HG02678 (cell line): ENCODE data around the gene NR2E3.

Experiments used
- ATAC-seq: cut with Tn5 transposase; IDR thresholded peaks from one replicate; pipeline ENCODE4 v1.9.1; 2021; ENCODE audit warnings: mild to moderate bottlenecking, moderate library complexity; ENCODE audit not compliant: unreplicated experiment

NR2E3 gene

GRCh38 chr15:71790081-71790480 lies 20.3 kb upstream of the NR2E3 start:
- ATAC-seq: no peak

DNA sequence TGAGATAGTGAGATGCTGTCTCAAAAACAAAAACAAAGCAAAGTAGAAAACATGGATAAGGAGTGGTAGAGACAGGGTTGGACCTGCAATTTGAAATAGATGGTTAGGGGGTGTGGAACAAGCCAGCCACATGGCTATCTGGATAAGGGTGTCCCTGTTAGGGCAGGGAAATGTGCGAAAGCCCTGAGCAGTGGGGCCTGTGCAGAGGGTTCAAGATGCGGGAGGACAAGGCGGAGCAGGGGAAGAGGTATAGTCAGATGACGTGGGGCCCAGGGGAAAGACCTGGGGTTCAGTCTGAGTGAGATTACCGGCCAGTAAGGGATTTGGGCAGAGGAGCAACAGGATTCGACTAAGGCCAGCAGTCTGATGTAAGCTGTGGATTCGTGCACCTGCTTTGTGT lies 18.4 kb upstream of the NR2E3 start:
- no peak for ATAC-seq

GRCh38 chr15:71792521-71792920 lies 17.8 kb upstream of the NR2E3 start:
- ATAC-seq: no peak

GRCh38 chr15:71798641-71799040 lies 11.7 kb upstream of the NR2E3 start:
- ATAC-seq: no peak

- ATAC-seq: no peak
Observed at GRCh38 chr15:71800190-71800589, 10.2 kb upstream of the NR2E3 start.

GRCh38 chr15:71800835-71801745 lies 9.3 kb upstream of the NR2E3 start:
- ATAC-seq: no peak

DNA sequence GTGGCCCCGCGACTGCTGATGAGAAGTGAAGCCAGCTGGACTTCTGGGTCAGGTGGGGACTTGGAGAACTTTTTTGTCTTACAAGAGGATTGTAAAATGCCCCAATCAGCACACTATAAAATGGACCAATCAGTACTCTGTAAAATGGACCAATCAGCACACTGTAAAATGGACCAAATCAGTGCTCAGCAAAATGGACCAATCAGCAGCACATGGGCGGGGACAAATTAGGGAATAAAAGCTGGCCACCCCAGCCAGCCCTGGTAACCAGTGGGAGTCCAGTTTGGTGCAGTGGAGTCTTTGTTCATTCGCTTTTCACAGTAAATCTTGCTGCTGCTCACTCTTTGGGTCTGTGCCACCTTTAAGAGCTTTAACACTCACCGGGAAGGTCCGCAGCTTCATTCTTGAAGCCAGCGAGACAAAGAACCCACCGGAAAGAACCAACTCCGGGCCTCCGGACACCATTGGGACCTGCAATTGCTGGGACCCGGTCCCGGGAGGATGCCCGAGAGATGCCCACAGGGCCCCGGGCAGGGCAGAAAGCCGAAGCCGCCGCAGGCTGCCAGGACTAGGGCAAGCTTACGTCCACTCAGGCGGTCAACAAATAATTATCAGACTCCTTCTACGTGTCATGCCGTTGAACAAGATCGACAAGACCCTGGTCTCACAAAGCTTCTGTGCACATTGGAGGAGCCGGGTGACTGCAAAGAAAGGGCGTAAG lies 8.3 kb upstream of the NR2E3 start:
- no peak for ATAC-seq

DNA sequence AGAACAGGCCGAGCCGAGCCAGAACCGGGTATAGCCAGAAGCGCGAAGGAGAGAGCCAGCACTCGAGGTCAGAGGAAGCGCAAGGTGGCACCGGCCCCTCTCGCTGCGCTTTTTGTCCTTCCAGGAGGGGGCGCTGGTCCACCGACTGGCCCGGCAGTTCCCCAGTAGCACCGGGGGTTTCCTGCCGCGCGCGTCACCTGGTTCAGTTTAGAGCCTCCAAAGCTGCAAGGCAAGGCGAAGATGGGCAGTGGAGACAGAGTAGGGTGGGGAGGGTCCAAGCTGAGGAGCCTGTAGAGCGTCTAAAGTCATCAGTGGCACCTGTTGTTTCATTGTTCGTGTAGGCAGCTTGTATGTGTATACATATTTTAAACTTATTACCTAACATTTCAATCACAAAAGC lies 7.6 kb upstream of the NR2E3 start:
- ATAC-seq: no peak

- no peak for ATAC-seq
Observed at GRCh38 chr15:71804226-71804625, 6.1 kb upstream of the NR2E3 start.

DNA sequence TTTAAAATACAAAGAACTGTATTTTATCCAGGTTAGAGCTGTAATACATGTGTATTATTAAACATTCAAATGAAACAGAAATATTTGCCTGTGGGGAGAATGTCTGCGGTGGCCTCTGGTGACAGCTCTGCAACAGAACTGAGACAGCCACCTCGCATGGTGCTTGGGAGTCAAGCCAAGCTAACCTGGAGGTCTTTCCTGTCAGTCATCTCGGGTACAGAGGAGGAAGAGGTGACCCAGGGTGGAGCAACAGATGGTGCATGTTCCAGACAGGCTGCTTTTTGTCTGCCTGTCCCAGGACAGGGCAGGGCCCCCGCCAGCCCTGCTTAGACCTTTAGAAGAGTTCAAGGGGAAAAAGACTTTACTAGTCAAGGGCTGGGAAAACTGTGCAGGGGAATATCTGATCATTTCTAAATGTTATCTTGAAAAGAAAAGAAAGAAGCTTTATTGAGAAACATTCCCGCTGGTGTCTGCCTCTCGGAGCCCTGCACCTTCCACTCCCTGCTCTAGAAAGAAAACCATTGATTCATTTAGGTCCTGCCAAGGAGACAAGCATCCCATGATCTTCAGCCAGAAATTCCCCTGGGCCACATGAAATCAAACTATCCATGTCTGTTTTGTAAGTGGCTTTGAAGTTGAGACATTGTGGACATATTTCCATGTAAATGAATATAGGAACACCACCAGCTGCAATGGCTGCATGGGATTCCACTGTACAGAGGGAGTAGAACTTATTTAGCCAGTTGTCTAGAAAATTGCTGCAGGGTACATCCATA lies 5.5 kb upstream of the NR2E3 start:
- no peak for ATAC-seq

- ATAC-seq: no peak
Observed at GRCh38 chr15:71806452-71806931, 3.9 kb upstream of the NR2E3 start.

- no peak for ATAC-seq
Observed at GRCh38 chr15:71807125-71807629, 3.2 kb upstream of the NR2E3 start.

GRCh38 chr15:71807691-71808091 lies 2.7 kb upstream of the NR2E3 start:
- ATAC-seq: no peak

- no peak for ATAC-seq
Observed at GRCh38 chr15:71808311-71809020, 1.9 kb upstream of the NR2E3 start.

DNA sequence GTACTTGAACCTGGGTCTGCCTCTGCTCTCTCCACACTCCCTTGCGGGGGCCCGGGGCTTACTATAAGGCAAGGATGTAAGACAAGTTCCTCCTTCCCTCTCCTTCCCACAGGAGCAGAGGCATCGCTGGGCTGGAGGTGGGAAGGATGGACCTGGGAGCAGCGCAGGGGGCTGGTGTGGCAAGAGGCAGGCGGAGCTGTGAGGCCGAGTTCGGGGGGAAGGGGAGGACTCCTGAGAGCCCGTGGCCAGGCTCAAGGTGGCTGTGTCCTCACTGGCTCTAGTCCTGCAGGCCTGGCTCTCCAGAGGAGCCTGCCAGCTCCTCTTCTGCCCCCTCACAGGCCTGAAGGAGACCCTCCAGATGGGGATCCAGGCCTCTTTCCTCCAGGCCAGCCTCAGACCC lies 1.0 kb upstream of the NR2E3 start:
- ATAC-seq: no peak

DNA sequence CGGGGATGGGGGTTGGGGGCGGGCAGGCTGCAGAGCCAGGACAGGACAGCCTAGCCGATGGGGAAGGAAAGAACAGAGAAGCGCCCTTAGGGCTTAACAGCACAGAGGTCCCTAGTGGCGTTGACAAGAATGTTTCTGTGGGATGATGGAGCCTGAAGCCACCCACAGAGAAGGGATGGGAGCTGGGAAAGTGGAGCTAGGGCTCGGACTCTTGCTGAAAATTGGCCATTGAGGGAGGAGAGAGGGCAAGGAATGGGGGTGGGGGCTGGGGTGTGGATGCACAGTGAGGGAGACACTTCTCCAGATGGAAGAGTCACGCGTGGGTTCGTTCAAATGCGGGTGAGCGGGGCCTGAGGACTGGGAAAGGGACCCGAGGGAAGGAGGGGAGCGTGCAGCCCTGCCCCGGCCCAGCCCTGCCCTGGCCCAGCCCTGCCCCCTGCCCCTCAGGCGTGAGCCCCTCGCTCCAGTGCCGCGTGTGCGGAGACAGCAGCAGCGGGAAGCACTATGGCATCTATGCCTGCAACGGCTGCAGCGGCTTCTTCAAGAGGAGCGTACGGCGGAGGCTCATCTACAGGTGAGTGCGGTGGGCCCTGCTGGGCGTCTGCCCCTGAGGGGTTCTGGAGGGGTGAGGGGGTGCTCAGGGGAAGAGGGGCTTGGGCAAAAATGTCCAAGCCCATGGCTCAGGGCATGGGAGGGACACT lies 832 bp downstream of the NR2E3 start:
- ATAC-seq: no peak

GRCh38 chr15:71811752-71812735 lies 1.7 kb downstream of the NR2E3 start:
- no peak for ATAC-seq

GRCh38 chr15:71812966-71813722 lies 2.8 kb downstream of the NR2E3 start:
- no peak for ATAC-seq
